NCI-H1694 treated with DMSO at 0.1 percent for 48 hours (cell line): ENCODE data around the gene PLAGL2.
"Not testable (repeated sequence)": the region's sequence is repeated elsewhere in the genome, so short reads cannot be mapped to it uniquely, and the experiment has no call there.

Experiments used
- DNase-seq: peaks from one replicate; lab custom pipeline; 2025; lab: John Stamatoyannopoulos, UW

PLAGL2 gene

DNA sequence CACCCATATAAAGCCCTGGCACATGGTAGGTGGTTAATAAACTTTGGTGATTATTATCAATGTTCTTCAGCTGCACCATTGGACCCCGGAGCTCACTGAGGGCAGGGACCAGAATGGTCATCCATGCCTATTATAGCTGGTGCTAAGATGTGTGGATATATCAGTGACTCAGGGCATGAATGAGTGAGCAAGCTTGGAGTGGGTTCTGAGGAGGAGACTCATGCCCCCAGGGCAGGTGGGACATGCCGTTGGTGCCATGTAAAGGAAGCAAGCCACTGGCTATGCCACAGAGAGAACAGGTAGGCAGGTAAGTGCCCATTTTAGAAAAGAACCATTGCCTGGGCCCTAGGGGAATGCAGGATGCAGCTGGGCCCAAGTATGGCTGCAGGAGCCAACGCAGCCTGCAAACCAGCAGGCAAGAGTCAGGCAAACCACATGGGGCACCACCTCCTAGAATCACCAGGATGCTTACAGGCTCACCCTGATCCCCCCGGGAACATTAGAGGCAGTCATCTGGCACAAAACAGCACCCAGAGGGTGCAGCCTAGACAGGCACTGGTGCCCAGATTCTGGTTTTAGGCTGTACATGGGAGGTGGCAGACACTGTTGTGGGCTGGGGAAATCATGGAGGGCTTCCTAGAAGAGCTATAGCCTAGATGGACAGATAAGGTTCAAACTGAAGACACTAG is 23.5 kb downstream of the PLAGL2 start:
- no peak for DNase-seq

GRCh38 chr20:32181606-32182005 is 25.9 kb downstream of the PLAGL2 start:
- no peak for DNase-seq

DNA sequence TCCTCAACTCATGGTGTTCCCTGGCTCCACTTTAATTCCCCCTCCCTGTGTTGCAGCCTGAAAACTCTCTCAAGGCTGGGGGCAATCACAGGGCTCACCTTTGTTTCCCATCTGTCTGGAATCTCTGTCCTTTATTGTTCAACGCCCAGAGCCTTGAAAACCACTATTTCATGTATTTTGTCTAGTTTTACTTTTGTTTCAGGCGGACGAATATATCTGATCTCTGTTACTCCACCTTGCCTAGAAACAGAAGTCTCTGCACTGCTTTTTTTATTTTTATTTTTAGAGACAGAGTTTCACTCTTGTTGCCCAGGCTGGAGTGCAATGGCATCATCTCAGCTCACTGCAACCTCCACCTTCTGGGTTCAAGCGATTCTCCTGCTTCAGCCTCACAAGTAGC is 27.6 kb downstream of the PLAGL2 start:
- no peak for DNase-seq

DNA sequence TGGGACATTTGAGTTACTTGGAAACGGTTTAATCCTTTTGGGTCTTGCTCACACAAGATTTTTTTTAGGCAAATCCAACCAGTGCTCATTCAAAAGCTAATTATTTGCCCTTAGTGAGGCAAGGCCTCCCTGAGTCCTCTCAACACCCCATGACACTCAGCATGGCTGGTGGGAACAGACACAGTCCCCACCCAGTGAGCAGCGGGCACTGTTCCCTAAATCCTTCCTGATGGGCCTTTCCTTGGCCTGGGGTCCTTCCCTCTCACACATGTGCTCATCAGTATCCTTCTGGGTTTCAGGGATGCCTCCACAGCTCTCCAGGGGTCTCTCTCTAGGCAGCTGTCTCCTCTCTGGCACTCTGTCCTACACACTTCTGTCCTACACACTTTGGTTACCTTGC is 28.0 kb downstream of the PLAGL2 start:
- DNase-seq, result no peak

DNA sequence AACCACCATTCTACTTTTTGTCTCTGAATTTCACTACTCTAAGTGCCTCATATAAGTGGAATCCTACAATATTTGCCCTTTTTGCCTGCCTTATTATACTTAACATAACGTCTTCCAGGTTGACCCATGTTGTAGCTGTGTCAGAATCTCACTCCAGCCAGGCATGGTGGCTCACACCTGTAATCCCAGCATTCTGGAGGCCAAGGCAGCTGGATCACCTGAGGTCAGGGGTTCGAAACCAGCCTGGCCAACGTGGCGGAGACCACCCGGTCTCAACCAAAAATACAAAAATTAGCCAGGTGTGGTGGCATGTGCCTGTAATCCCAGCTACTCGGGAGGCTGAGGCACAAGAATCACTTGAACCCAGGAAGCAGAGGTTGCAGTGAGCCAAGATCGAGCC is 29.8 kb downstream of the PLAGL2 start:
- DNase-seq, result not testable (repeated sequence)

- no peak for DNase-seq
Observed at GRCh38 chr20:32168184-32168910, 39.2 kb downstream of the PLAGL2 start.

DNA sequence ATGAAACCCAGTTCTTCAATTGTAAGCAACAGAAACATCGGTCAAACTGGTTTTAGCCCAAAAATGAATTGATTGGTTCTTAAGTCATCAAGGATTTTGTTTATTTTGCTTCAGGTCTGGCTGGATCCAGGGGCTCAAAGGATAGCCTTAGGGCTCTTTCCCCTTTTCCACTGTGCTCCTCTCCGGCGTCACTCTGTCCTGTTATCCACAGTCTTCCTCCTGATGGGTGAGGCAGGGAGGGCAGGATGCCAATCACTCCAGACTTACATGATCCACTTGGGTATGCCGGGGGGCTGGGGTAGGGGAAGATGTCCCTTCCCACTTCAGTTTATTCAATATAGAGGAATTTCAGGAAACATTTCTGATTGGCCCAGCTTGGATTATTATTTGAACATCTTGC is 40.0 kb downstream of the PLAGL2 start:
- DNase-seq, result no peak

DNA sequence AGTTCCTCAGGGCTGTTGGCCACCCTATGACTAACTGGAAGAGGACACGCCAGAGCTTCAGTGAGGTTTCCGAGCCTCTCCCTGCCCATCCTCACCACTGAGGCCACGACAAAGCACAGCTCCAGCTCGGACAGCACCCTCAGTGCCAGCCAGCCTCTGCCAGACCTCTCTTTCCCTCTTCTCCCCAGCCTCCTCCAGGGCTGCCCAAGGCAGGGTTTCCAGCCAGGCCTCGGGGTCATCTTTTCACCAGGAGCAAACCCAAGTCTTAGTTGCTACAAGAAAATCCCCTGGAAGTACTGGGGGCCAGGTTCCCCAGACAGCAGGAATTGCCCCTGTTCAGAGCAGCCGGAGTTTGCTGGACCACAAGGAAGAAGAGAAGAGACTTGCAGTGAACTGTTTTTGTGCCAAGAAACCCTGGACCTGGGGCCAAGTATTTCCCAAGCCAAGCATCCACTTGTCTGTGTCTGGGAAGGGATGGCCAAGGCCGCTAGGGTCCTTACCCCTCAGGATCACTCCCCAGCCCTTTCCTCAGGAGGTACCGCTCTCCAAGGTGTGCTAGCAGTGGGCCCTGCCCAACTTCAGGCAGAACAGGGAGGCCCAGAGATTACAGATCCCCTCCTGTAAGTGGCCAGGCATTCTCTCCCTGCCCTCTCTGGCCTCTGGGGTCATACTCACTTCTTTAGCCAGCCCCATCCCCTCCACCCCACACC is 41.6 kb downstream of the PLAGL2 start:
- DNase-seq, result no peak

DNA sequence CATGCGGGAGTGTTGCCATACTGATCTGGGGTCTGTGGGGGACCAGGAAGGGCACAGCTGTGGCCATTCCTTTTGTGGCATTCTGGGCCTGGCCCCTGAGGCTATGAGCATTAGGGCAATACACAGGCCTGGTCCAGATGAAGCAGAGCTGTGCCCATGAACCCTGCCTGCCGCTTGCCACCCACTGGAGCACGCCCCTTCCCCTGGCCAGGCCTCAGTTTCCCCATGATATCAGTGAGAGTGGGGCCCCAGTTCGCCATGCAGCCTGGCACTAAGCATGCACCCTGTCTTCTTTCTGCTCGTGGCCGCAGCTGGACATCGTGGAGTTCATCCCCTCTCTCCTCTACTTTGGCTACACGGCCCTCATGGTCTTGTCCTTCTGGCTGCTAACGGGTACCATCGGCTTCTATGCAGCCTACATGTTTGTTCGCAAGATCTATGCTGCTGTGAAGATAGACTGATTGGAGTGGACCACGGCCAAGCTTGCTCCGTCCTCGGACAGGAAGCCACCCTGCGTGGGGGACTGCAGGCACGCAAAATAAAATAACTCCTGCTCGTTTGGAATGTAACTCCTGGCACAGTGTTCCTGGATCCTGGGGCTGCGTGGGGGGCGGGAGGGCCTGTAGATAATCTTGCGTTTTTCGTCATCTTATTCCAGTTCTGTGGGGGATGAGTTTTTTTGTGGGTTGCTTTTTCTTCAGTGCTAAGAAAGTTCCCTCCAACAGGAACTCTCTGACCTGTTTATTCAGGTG is 42.4 kb downstream of the PLAGL2 start:
- no peak for DNase-seq

- no peak for DNase-seq
Observed at GRCh38 chr20:32163951-32164350, 43.6 kb downstream of the PLAGL2 start.

DNA sequence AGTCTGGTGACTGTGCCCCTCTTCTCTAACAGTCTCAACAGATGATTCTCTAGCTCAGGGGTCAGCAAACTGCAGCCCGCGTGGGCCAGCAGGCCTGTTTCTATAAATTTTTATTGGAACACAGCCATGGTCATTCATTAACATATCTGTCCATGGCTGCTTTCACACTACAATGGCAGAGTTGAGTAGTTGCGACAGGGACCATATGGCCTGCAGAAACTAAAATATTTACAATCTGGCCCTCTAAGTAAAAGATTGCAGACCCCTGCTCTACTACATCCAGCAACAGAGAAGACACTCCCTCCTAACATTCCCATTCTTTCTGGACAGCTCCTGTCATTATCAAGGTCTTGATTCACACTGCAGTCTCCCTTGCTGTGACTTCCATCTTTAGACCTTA is 45.2 kb downstream of the PLAGL2 start:
- no peak for DNase-seq

- DNase-seq, result no peak
Observed at GRCh38 chr20:32160341-32160740, 47.2 kb downstream of the PLAGL2 start.

- no peak for DNase-seq
Observed at GRCh38 chr20:32159766-32160221, 47.7 kb downstream of the PLAGL2 start.

GRCh38 chr20:32158943-32159660 is 48.4 kb downstream of the PLAGL2 start:
- no peak for DNase-seq

- no peak for DNase-seq
Observed at GRCh38 chr20:32158351-32158750, 49.2 kb downstream of the PLAGL2 start.

DNA sequence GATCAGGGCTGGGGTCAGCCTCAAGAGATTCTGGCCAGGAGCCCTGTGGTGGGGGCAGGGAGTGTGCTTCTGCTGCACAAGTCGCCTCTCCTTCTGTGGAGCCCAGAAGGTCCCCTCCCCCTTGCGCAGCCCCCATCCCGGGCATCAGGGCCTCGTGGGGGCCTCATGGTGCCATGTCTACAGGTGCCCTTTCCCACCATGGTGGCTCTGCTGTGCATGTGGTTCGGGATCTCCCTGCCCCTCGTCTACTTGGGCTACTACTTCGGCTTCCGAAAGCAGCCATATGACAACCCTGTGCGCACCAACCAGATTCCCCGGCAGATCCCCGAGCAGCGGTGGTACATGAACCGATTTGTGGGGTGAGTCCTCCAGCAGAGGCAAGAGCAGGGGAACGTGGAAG is 49.9 kb downstream of the PLAGL2 start:
- no peak for DNase-seq

GRCh38 chr20:32155017-32155981 is 52.2 kb downstream of the PLAGL2 start:
- no peak for DNase-seq

DNA sequence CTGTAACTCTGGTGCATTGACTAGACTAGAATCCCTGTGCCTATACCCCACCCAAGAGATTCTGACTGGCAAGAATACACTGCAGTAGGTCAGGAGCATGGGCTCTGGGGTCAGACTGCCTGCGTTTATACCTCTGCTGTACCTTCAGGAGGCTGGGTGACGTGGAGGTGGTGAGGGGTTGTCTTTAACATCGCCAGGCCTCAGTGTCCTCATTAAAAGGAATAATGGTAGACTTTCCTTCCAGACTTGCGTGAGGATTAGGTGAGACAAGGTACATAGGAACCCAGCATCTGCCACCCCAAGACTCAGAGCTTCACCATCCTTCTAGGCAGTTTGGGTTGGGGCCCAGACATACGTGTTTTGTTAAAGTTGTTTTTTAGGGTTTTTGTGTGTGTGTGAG is 53.8 kb downstream of the PLAGL2 start:
- no peak for DNase-seq

DNA sequence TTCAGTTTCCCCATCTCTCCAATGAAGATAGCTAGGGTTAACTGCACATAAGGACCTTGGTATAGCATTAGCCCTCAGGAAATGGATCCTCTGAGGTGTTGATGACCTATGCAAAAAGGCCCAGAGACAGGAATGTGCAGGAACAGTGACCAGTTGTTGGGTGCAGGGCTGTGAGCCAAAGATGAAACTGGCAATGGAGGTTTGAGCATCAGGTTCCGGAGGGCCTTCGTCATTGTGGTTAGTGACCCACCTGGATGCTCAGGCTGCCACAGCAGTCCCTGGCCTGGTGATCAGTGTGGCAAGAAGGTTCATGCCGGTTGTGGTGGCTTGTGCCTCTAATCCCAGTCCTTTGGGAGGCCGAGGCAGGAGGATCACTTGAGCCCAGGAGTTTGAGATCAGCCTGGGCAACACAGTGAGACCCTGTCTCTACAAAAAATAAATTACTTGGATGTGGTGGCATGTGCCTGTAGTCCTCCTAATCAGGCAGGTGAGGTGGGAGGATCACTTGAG is 54.3 kb downstream of the PLAGL2 start:
- DNase-seq, result no peak
